Right atrium auricular region (tissue), 2 donors: ENCODE data around the gene EML6. TPM values are rescaled to one million over a fixed set of nuclear protein-coding genes. Genes with fewer than 3 reads are reported as not detected.

Experiments used
- DNase-seq: peaks from one replicate; pipeline ENCODE4 v3.0.0-alpha.2; 2019; ENCODE audit warnings: low spot score
- H3K27ac ChIP-seq, 2 donors: fragments of 200-600 bp; sonication (generic); 1 replicate in 1 of 2; 2 replicates in 1 of 2; pipeline ENCODE4 v1.5.1; 2016 to 2019
- H3K27me3 ChIP-seq, 2 donors: fragments of 200-600 bp; sonication (generic); one replicate each; pipeline versions ENCODE4 v1.5.1 to v1.6.0; 2017 to 2019
- H3K36me3 ChIP-seq: fragments of 200-600 bp; sonication (generic); one replicate; pipeline ENCODE4 v1.5.1; 2016
- H3K4me1 ChIP-seq, 2 donors: fragments of 200-600 bp; sonication (generic); one replicate each; pipeline versions ENCODE4 v1.5.1 to v1.6.0; 2017 to 2019
- H3K4me3 ChIP-seq, 2 donors: fragments of 200-600 bp; sonication (generic); 1 replicate in 1 of 2; 2 replicates in 1 of 2; pipeline ENCODE4 v1.5.1; 2017 to 2019; ENCODE audit warnings: mild to moderate bottlenecking in 1 of 2, moderate library complexity in 1 of 2
- H3K9me3 ChIP-seq, 2 donors: fragments of 200-600 bp; sonication (generic); one replicate each; pipeline ENCODE4 v1.5.1; 2019
- total RNA-seq, 2 donors: library from RNA; depleted of rRNA; stranded (reverse); fragments of >200 nt; gene quantifications; one replicate each; pipeline ENCODE4 v1.1.0, GENCODE V29; 2016
- TF ChIP-seq, protein P1 (sequence below), 2 donors: fragments of 200-600 bp; sonication (generic); IDR thresholded peaks; one replicate each; pipeline ENCODE4 v1.5.1; 2019; ENCODE audit warnings: antibody characterized with exemption in 2 of 2

Gene EML6
- total RNA-seq, 2 donors from 2014 or later = 1.1 to 1.2 TPM

DNA sequence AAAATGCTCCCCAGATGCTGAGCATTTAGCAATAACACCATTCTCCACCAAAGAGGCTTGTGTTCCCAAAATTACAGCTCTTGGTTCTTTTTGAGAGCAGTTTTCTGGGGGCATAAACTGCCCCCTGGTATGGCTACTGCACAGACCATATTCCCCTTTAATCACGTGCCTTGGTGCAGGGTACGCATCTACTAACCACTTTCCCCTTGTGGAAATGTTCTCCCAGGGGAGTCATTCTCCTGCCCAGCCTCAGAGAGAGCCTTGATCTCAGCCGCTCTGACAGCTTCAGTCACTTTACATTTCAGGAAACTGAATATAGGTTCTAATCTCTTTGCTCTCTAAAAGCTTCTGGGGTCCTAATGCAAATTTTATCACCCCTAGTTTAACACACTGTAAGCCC, 44.7 kb upstream of the EML6 start:
- H3K27me3 ChIP-seq = no peaks in the 10 kb centered on the region
- H3K36me3 ChIP-seq = no peaks in the 10 kb centered on the region
- no peaks in the 10 kb centered on the region for H3K9me3 ChIP-seq
- TF ChIP-seq, protein P1, sequence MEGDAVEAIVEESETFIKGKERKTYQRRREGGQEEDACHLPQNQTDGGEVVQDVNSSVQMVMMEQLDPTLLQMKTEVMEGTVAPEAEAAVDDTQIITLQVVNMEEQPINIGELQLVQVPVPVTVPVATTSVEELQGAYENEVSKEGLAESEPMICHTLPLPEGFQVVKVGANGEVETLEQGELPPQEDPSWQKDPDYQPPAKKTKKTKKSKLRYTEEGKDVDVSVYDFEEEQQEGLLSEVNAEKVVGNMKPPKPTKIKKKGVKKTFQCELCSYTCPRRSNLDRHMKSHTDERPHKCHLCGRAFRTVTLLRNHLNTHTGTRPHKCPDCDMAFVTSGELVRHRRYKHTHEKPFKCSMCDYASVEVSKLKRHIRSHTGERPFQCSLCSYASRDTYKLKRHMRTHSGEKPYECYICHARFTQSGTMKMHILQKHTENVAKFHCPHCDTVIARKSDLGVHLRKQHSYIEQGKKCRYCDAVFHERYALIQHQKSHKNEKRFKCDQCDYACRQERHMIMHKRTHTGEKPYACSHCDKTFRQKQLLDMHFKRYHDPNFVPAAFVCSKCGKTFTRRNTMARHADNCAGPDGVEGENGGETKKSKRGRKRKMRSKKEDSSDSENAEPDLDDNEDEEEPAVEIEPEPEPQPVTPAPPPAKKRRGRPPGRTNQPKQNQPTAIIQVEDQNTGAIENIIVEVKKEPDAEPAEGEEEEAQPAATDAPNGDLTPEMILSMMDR (IDR thresholded peaks at IDR 0.05) = no peak
- H3K4me3 ChIP-seq = no peak overlapping the region
- H3K27ac ChIP-seq = no peak overlapping the region
- no peak for DNase-seq
- peaks cover 0 to 21% of the 10 kb centered on the region in 2 donors for H3K4me1 ChIP-seq

DNA sequence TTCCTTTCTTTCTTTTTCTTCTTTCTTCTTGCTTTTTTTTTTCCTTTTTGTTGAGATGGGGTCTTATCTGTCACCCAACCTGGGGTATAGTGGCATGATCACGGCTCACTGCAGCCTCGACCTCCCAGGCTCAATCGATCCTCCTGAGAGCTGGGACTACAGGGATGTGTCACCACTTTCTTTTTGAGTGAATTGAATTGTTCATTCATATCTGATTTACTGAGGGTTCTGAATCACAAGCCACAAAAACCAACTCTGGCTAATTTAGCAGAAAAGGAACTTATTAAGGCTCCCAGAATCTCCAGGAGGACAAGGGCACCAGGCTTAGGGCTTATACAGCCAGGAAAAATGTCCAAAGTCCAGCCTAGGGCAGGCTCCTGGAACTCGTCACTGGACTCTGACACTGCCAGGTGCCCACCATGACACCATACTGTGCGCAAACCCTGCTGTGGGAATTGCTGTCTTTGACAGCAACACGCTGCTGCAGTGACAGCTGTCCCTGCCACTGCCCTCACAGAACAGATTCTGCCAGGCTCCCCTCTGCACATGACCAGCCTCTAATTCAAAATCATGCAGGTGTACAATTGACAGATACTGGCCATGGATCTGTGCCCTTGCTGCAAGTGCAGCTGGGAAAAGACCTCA, 42.9 kb upstream of the EML6 start:
- no peaks in the 10 kb centered on the region for H3K27me3 ChIP-seq
- TF ChIP-seq, protein P1 (IDR thresholded peaks at IDR 0.05) = no peak
- H3K9me3 ChIP-seq = no peaks in the 10 kb centered on the region
- no peak overlapping the region for H3K27ac ChIP-seq
- no peak for DNase-seq
- H3K4me3 ChIP-seq = no peak overlapping the region
- H3K36me3 ChIP-seq = no peaks in the 10 kb centered on the region
- H3K4me1 ChIP-seq = peaks cover 0 to 11% of the 10 kb centered on the region in 2 donors

DNA sequence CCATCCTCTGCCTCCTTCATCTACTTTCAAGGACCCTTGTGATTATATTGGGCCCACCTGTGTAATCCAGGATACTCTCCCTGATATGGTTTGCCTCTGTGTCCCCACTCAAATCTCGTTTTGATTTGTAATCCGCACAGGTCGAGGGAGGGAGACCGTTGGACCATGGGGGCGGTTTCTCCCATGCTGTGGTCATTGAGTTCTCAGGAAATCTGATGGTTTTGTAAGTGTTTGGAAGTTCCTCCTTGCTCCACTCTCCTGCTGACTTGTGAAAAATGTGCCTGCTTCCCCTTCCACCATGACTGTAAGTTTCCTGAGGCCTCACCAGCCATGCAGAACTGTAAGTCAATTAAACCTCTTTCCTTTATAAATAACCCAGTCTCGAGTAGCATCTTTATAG, 42.0 kb upstream of the EML6 start:
- H3K9me3 ChIP-seq = no peaks in the 10 kb centered on the region
- H3K4me1 ChIP-seq = peaks cover 0 to 6% of the 10 kb centered on the region in 2 donors

DNA sequence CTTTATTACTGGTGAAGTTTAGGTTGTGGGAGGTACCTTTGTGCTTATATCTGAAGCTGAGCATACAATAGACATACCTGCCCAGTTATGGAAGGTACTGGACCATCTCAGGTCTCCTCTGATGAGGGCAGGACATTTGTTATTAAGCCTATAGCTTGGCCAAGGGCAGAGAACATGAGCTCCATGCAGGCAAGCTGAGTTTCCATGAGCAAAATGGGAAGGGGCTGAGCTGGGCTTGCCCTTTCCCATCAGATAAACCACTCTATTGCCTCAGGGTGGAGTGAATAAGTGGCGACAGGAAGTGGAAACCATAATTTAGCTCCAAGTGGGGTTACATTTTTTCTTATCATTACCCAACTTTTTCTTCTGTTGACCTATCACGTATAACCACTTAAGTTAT, 39.9 kb upstream of the EML6 start:
- no peak overlapping the region for H3K4me3 ChIP-seq
- TF ChIP-seq, protein P1 (IDR thresholded peaks at IDR 0.05) = no peak
- H3K36me3 ChIP-seq = no peaks in the 10 kb centered on the region
- H3K27me3 ChIP-seq = no peaks in the 10 kb centered on the region
- no peaks in the 10 kb centered on the region for H3K9me3 ChIP-seq
- no peak overlapping the region for H3K27ac ChIP-seq
- H3K4me1 ChIP-seq = peaks cover 0 to 6% of the 10 kb centered on the region in 2 donors
- no peak for DNase-seq

More for the DNA sequence above, 42.0 kb upstream of the EML6 start:
- no peaks in the 10 kb centered on the region for H3K36me3 ChIP-seq
- TF ChIP-seq, protein P1 (IDR thresholded peaks at IDR 0.05) = no peak
- no peaks in the 10 kb centered on the region for H3K27me3 ChIP-seq
- DNase-seq = no peak
- H3K4me3 ChIP-seq = no peak overlapping the region
- H3K27ac ChIP-seq = no peak overlapping the region

DNA sequence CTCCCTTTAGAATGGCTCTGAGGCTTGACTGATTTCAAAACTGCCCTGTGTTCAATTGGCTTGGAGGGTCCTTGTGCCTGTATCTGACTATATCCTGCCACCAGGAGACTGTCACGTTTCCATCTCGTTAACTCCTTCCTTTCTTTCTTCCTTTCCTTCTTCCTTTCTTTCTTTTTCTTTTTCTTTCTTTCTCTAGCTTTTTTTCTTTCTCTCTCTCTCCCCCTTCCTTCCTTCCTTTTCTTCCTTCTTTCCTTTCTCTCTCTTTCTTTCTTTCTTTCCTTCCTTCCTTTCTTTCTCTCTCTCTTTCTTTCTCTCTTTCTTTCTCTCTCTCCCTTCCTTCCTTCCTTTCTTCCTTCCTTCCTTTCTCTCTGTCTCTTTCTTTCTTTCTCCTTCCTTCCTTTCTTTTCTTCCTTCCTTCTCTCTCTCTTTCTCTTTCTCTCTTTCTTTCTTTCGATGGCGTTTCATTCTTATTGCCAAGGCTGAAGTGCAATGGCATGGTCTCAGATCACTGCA, 38.1 kb upstream of the EML6 start:
- DNase-seq = no peak
- TF ChIP-seq, protein P1 (IDR thresholded peaks at IDR 0.05) = no peak
- Histone ChIP-seq H3K4me3 (no peak overlapping the region), H3K27ac (no peak overlapping the region), H3K36me3 (no peaks in the 10 kb centered on the region), H3K9me3 (no peaks in the 10 kb centered on the region), H3K27me3 (no peaks in the 10 kb centered on the region), H3K4me1 (peaks cover 0 to 6% of the 10 kb centered on the region in 2 donors)
